HG02610 (cell line): ENCODE data around the gene DDIT4L.
"Not testable (repeated sequence)": the region's sequence is repeated elsewhere in the genome, so short reads cannot be mapped to it uniquely, and the experiment has no call there.

Experiments used
- ATAC-seq: cut with Tn5 transposase; IDR thresholded peaks from one replicate; pipeline ENCODE4 v1.9.1; 2021; ENCODE audit warnings: mild to moderate bottlenecking, moderate library complexity; ENCODE audit not compliant: unreplicated experiment

The DDIT4L gene

GRCh38 chr4:100189820-100190642 lies at the start of gene DDIT4L:
DDIT4L (minus strand) TSS chr4:100190468; CDS start chr4:100189983, 485 bp downstream.
- no peak for ATAC-seq

- ATAC-seq = no peak
Measured at GRCh38 chr4:100240008-100240407, 49.7 kb upstream of the DDIT4L start.

GRCh38 chr4:100224721-100225120 lies 34.5 kb upstream of the DDIT4L start:
- no peak for ATAC-seq

GRCh38 chr4:100224160-100224559 lies 33.9 kb upstream of the DDIT4L start:
- no peak for ATAC-seq

- ATAC-seq = peak; percentile 88
Measured at GRCh38 chr4:100208964-100209363, 18.7 kb upstream of the DDIT4L start.

- ATAC-seq = peak; percentile 4
Measured at GRCh38 chr4:100208459-100208858, 18.2 kb upstream of the DDIT4L start.

GRCh38 chr4:100206850-100207249 lies 16.6 kb upstream of the DDIT4L start:
- ATAC-seq = no peak

- ATAC-seq = no peak
Measured at GRCh38 chr4:100198061-100198460, 7.8 kb upstream of the DDIT4L start.

GRCh38 chr4:100196388-100197071 lies 6.3 kb upstream of the DDIT4L start:
- ATAC-seq = not testable (repeated sequence)

- ATAC-seq = no peak
Measured at GRCh38 chr4:100190643-100191600, 654 bp upstream of the DDIT4L start.

- no peak for ATAC-seq
Measured at GRCh38 chr4:100188829-100189228, 1.4 kb downstream of the DDIT4L start.

GRCh38 chr4:100187781-100188180 lies 2.5 kb downstream of the DDIT4L start:
- no peak for ATAC-seq

GRCh38 chr4:100184787-100185186 lies 5.5 kb downstream of the DDIT4L start:
- no peak for ATAC-seq

- no peak for ATAC-seq
Measured at GRCh38 chr4:100177855-100178254, 12.4 kb downstream of the DDIT4L start.

- ATAC-seq = no peak
Measured at GRCh38 chr4:100177126-100177525, 13.1 kb downstream of the DDIT4L start.

- ATAC-seq = no peak
Measured at GRCh38 chr4:100175858-100176257, 14.4 kb downstream of the DDIT4L start.

- no peak for ATAC-seq
Measured at GRCh38 chr4:100174985-100175383, 15.3 kb downstream of the DDIT4L start.

GRCh38 chr4:100170986-100171385 lies 19.3 kb downstream of the DDIT4L start:
- no peak for ATAC-seq

- ATAC-seq = no peak
Measured at GRCh38 chr4:100169491-100170485, 20.5 kb downstream of the DDIT4L start.

- no peak for ATAC-seq
Measured at GRCh38 chr4:100168521-100168920, 21.7 kb downstream of the DDIT4L start.
